ES-I3 (cell line): Measurements from ENCODE around the gene DTNB.
"Not testable (repeated sequence)": the region's sequence is repeated elsewhere in the genome, so short reads cannot be mapped to it uniquely, and the experiment has no call there.

ENCODE experiments used
- H3K36me3 ChIP-seq: 2 replicates; pipeline ENCODE4 v1.6.1; 2013; ENCODE audit warnings: mild to moderate bottlenecking, low read length, control low read depth, moderate library complexity; ENCODE audit not compliant: insufficient read depth
- H3K4me1 ChIP-seq: 2 replicates; pipeline ENCODE4 v1.6.1; 2013; ENCODE audit warnings: mild to moderate bottlenecking, control low read depth, low read length; ENCODE audit not compliant: insufficient read depth
- H3K9ac ChIP-seq: 2 replicates; pipeline ENCODE4 v1.6.1; 2013; ENCODE audit warnings: low read depth, mild to moderate bottlenecking, low read length, moderate library complexity
- H3K9me3 ChIP-seq: 2 replicates; pipeline ENCODE4 v1.6.1; 2013; ENCODE audit warnings: mild to moderate bottlenecking, low read length, moderate library complexity; ENCODE audit not compliant: control insufficient read depth, insufficient read depth

The DTNB gene

GRCh38 chr2:25572638-25573037, 100.7 kb downstream of the DTNB start:
- H3K4me1 ChIP-seq = no peaks in the 10 kb centered on the region
- no peaks in the 10 kb centered on the region for H3K9me3 ChIP-seq
- H3K36me3 ChIP-seq = peaks cover 6% of the 10 kb centered on the region; the same call in 1 of the 2 replicates
- H3K9ac ChIP-seq = no peak overlapping the region

- peaks cover 6% of the 10 kb centered on the region; the same call in 1 of the 2 replicates for H3K36me3 ChIP-seq
- no peak overlapping the region for H3K9ac ChIP-seq
- H3K9me3 ChIP-seq = no peaks in the 10 kb centered on the region
- no peaks in the 10 kb centered on the region for H3K4me1 ChIP-seq
Measured at GRCh38 chr2:25570161-25570845, 103.1 kb downstream of the DTNB start.

GRCh38 chr2:25567406-25567805, 106.0 kb downstream of the DTNB start:
- Histone ChIP-seq H3K9me3 (no peaks in the 10 kb centered on the region), H3K36me3 (no peaks in the 10 kb centered on the region), H3K4me1 (no peaks in the 10 kb centered on the region), H3K9ac (no peak overlapping the region)

- no peaks in the 10 kb centered on the region for H3K36me3 ChIP-seq
- no peaks in the 10 kb centered on the region for H3K4me1 ChIP-seq
- no peaks in the 10 kb centered on the region for H3K9me3 ChIP-seq
- no peak overlapping the region for H3K9ac ChIP-seq
Measured at GRCh38 chr2:25566694-25567093, 106.7 kb downstream of the DTNB start.

GRCh38 chr2:25566094-25566493, 107.3 kb downstream of the DTNB start:
- Histone ChIP-seq H3K4me1 (no peaks in the 10 kb centered on the region), H3K9me3 (no peaks in the 10 kb centered on the region), H3K36me3 (no peaks in the 10 kb centered on the region), H3K9ac (no peak overlapping the region)

- no peaks in the 10 kb centered on the region for H3K9me3 ChIP-seq
- H3K4me1 ChIP-seq = peaks cover 25% of the 10 kb centered on the region
- H3K9ac ChIP-seq = no peak overlapping the region
- no peaks in the 10 kb centered on the region for H3K36me3 ChIP-seq
Measured at GRCh38 chr2:25561136-25561850, 112.1 kb downstream of the DTNB start.

- peaks cover 25% of the 10 kb centered on the region for H3K4me1 ChIP-seq
- no peaks in the 10 kb centered on the region for H3K9me3 ChIP-seq
- no peaks in the 10 kb centered on the region for H3K36me3 ChIP-seq
- no peak overlapping the region for H3K9ac ChIP-seq
Measured at GRCh38 chr2:25559148-25559547, 114.2 kb downstream of the DTNB start.

- no peaks in the 10 kb centered on the region for H3K36me3 ChIP-seq
- peaks cover 25% of the 10 kb centered on the region for H3K4me1 ChIP-seq
- H3K9ac ChIP-seq = no peak overlapping the region
- no peaks in the 10 kb centered on the region for H3K9me3 ChIP-seq
Measured at GRCh38 chr2:25558262-25558661, 115.1 kb downstream of the DTNB start.

GRCh38 chr2:25557179-25558036, 116.0 kb downstream of the DTNB start:
- no peaks in the 10 kb centered on the region for H3K9me3 ChIP-seq
- peaks cover 25% of the 10 kb centered on the region for H3K4me1 ChIP-seq
- H3K36me3 ChIP-seq = no peaks in the 10 kb centered on the region
- H3K9ac ChIP-seq = no peak overlapping the region

- Histone ChIP-seq H3K9me3 (no peaks in the 10 kb centered on the region), H3K4me1 (peaks cover 5% of the 10 kb centered on the region), H3K36me3 (no peaks in the 10 kb centered on the region), H3K9ac (no peak overlapping the region)
Measured at GRCh38 chr2:25552318-25552717, 121.1 kb downstream of the DTNB start.

GRCh38 chr2:25551316-25551715, 122.1 kb downstream of the DTNB start:
- Histone ChIP-seq H3K36me3 (no peaks in the 10 kb centered on the region), H3K9me3 (no peaks in the 10 kb centered on the region), H3K9ac (no peak overlapping the region), H3K4me1 (no peaks in the 10 kb centered on the region; the same call in 1 of the 2 replicates)

GRCh38 chr2:25549571-25549970, 123.8 kb downstream of the DTNB start:
- not testable (repeated sequence) for H3K36me3 ChIP-seq, H3K9me3 ChIP-seq

GRCh38 chr2:25548601-25549000, 124.8 kb downstream of the DTNB start:
- Histone ChIP-seq H3K36me3 (no peaks in the 10 kb centered on the region), H3K9ac (no peak overlapping the region), H3K9me3 (no peaks in the 10 kb centered on the region), H3K4me1 (peaks cover 10% of the 10 kb centered on the region; the same call in 1 of the 2 replicates)

More at GRCh38 chr2:25549571-25549970, 123.8 kb downstream of the DTNB start:
- not testable (repeated sequence) for H3K4me1 ChIP-seq, H3K9ac ChIP-seq

GRCh38 chr2:25546852-25547251, 126.5 kb downstream of the DTNB start:
- H3K4me1 ChIP-seq = peaks cover 10% of the 10 kb centered on the region; the same call in 1 of the 2 replicates
- no peak overlapping the region for H3K9ac ChIP-seq
- H3K9me3 ChIP-seq = no peaks in the 10 kb centered on the region
- no peaks in the 10 kb centered on the region for H3K36me3 ChIP-seq
